Dedifferentiated amniotic fluid mesenchymal stem cell (primary cell): ENCODE data around the gene OR10V1.
A peak's percentile ranks its signal among the peaks of the same experiment; 100 is the strongest.

Experiments used
- DNase-seq: peaks from one replicate; pipeline ENCODE4 v3.0.0-alpha.2; 2016; ENCODE audit errors: extremely low spot score

The OR10V1 gene

GRCh38 chr11:59713745-59714144 lies at the start of gene OR10V1:
Gene OR10V1, minus strand, starts transcription at chr11:59713845. Its CDS starts 0 bp downstream, at chr11:59713845.
- no peak for DNase-seq

GRCh38 chr11:59761993-59762392 lies 48.3 kb upstream of the OR10V1 start:
- no peak for DNase-seq

- DNase-seq = no peak
Measured at GRCh38 chr11:59760771-59761170, 47.1 kb upstream of the OR10V1 start.

- DNase-seq = no peak
Measured at GRCh38 chr11:59759900-59760299, 46.3 kb upstream of the OR10V1 start.

GRCh38 chr11:59758401-59759037 lies 44.9 kb upstream of the OR10V1 start:
- no peak for DNase-seq

GRCh38 chr11:59756845-59757244 lies 43.2 kb upstream of the OR10V1 start:
- DNase-seq = no peak

GRCh38 chr11:59756558-59756840 lies 42.9 kb upstream of the OR10V1 start:
- no peak for DNase-seq

GRCh38 chr11:59755701-59756557 lies 42.3 kb upstream of the OR10V1 start:
- peak; percentile 59 for DNase-seq

GRCh38 chr11:59754859-59755700 lies 41.4 kb upstream of the OR10V1 start, which contains the start of gene STX3:
Gene STX3, plus strand, starts transcription at chr11:59755376. Its CDS starts 230 bp downstream, at chr11:59755606.
- peak; percentile 53 for DNase-seq

GRCh38 chr11:59754494-59754858 lies 40.8 kb upstream of the OR10V1 start:
- no peak for DNase-seq

GRCh38 chr11:59753650-59754493 lies 40.2 kb upstream of the OR10V1 start:
- peak; percentile 71 for DNase-seq

- no peak for DNase-seq
Measured at GRCh38 chr11:59746111-59746510, 32.5 kb upstream of the OR10V1 start.

GRCh38 chr11:59730896-59731565 lies 17.4 kb upstream of the OR10V1 start:
- no peak for DNase-seq

GRCh38 chr11:59729834-59730233 lies 16.2 kb upstream of the OR10V1 start:
- no peak for DNase-seq

- no peak for DNase-seq
Measured at GRCh38 chr11:59728913-59729312, 15.3 kb upstream of the OR10V1 start.

- DNase-seq = no peak
Measured at GRCh38 chr11:59728154-59728553, 14.5 kb upstream of the OR10V1 start.

- no peak for DNase-seq
Measured at GRCh38 chr11:59727426-59727825, 13.8 kb upstream of the OR10V1 start.

- DNase-seq = no peak
Measured at GRCh38 chr11:59724066-59724465, 10.4 kb upstream of the OR10V1 start.

GRCh38 chr11:59719556-59719955 lies 5.9 kb upstream of the OR10V1 start:
- no peak for DNase-seq

GRCh38 chr11:59716051-59716450 lies 2.4 kb upstream of the OR10V1 start:
- DNase-seq = no peak
